Mesodermal cell (in vitro differentiated cells): ENCODE measurements around the gene PTER.

Experiments
- H3K27ac ChIP-seq: 2 replicates; pipeline ENCODE4 v1.7.0; 2013; ENCODE audit warnings: mild to moderate bottlenecking, low read depth, low read length, moderate library complexity; ENCODE audit not compliant: severe bottlenecking
- H3K36me3 ChIP-seq: 2 replicates; pipeline ENCODE4 v1.7.1; 2013; ENCODE audit warnings: mild to moderate bottlenecking, low read length, moderate library complexity; ENCODE audit not compliant: control insufficient read depth, insufficient read depth
- H3K4me1 ChIP-seq: one replicate; pipeline ENCODE4 v1.7.1; 2013; ENCODE audit warnings: mild to moderate bottlenecking, low read length; ENCODE audit not compliant: insufficient read depth, control insufficient read depth, poor library complexity, severe bottlenecking
- H3K4me3 ChIP-seq: 2 replicates; pipeline ENCODE4 v1.7.0; 2013; ENCODE audit warnings: low read length, control low read depth, mild to moderate bottlenecking; ENCODE audit not compliant: insufficient read depth, poor library complexity, severe bottlenecking; ENCODE audit errors: extremely low read depth
- H3K9me3 ChIP-seq: 2 replicates; pipeline ENCODE4 v1.7.1; 2013; ENCODE audit warnings: mild to moderate bottlenecking, low read length, moderate library complexity; ENCODE audit not compliant: control insufficient read depth
- WGBS, 2 experiments: methylation state at CpG; one replicate each; pipeline ENCODE4 v1.1.5; 2013; ENCODE audit warnings: missing lambda C conversion rate in 2 of 2; ENCODE audit not compliant: insufficient coverage in 2 of 2; 5-methylcytosine and 5-hydroxymethylcytosine counted together

Gene PTER

DNA sequence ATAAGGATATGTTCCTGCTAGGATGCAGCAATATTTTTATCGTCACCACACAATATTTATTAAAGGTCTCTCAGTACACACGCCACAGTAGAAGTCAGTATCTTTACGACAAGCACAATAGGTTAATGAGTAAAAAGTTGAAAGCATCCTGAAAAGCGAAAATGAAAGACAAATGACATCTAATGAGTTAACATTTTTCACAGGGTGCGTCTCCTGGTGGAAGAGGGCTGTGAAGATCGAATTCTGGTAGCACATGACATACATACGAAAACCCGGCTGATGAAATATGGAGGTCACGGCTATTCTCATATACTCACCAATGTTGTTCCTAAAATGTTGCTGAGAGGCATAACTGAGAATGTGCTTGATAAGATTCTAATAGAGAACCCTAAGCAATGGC is 74.0 kb downstream of the PTER start:
- 92 to 98% methylated on average over 6 to 8 of the region's 9 CpGs for WGBS, 2 experiments
- Histone ChIP-seq H3K27ac (no peak overlapping the region), H3K9me3 (no peaks in the 10 kb centered on the region), H3K4me3 (no peak overlapping the region), H3K36me3 (no peaks in the 10 kb centered on the region), H3K4me1 (peaks cover 18% of the 10 kb centered on the region)

GRCh38 chr10:16518822-16519221 is 82.0 kb downstream of the PTER start:
- 100% methylated on average over 1 of the region's 4 CpGs; no CpG with 5 or more reads in 1 of the 2 experiments for WGBS, 2 experiments
- no peak overlapping the region for H3K4me3 ChIP-seq
- H3K4me1 ChIP-seq = no peaks in the 10 kb centered on the region
- no peaks in the 10 kb centered on the region for H3K9me3 ChIP-seq
- no peak overlapping the region for H3K27ac ChIP-seq
- H3K36me3 ChIP-seq = no peaks in the 10 kb centered on the region

DNA sequence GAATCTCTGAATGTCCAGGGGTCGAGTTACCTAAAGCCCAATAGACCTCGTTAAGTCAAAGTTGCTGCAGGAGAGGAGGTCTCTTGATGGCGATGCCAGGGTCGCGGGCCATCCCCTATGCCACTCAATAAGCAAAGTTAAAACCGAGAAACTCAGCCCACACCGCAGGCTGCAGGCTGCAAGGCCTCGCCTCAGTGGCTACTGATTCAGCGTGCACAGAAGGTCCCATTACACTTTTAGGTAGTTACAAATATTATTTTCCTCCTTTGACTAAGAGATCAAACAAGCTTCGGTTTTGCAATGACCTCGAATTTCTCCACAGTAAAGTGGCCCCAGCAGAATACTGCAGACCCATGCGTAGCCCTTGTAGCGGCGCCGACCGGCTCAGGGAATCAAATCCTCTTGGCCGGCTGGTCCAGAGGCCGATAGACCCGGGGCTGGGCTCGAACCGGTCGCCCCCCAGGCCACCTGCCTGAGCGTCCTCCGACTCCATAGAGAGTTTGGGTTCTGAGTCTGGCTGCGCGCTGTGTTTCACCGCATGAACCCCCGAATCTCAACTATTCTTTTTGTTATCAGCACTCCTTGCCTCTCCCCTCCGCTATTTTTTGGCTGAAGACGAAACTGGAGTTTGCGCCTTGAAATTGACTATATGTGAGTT is 82.6 kb downstream of the PTER start:
- Histone ChIP-seq H3K9me3 (no peaks in the 10 kb centered on the region), H3K4me3 (no peak overlapping the region), H3K36me3 (no peaks in the 10 kb centered on the region), H3K4me1 (no peaks in the 10 kb centered on the region), H3K27ac (no peak overlapping the region)
- 53 to 65% methylated on average over 29 of the region's 31 CpGs for WGBS, 2 experiments

GRCh38 chr10:16519908-16520861 is 83.4 kb downstream of the PTER start:
- Histone ChIP-seq H3K27ac (no peak overlapping the region), H3K4me3 (peak overlapping the region; percentile 10), H3K4me1 (no peaks in the 10 kb centered on the region), H3K36me3 (no peaks in the 10 kb centered on the region), H3K9me3 (no peaks in the 10 kb centered on the region)
- WGBS, 2 experiments = 4% methylated on average over 78 to 85 of the region's 104 CpGs

- H3K36me3 ChIP-seq = no peaks in the 10 kb centered on the region
- H3K9me3 ChIP-seq = no peaks in the 10 kb centered on the region
- peak overlapping the region; percentile 48 for H3K4me3 ChIP-seq
- H3K4me1 ChIP-seq = no peaks in the 10 kb centered on the region
- 0% methylated on average over 7 to 16 of the region's 39 CpGs for WGBS, 2 experiments
- H3K27ac ChIP-seq = no peak overlapping the region
Measured at GRCh38 chr10:16520900-16521299, 84.1 kb downstream of the PTER start.

- no peaks in the 10 kb centered on the region for H3K4me1 ChIP-seq
- H3K36me3 ChIP-seq = no peaks in the 10 kb centered on the region
- peak within 1 kb of the TSS; percentile 48 for H3K4me3 ChIP-seq
- H3K27ac ChIP-seq = no peak within 1 kb of the TSS
- WGBS, 2 experiments = 0 to 1% methylated on average over 47 to 54 of the region's 68 CpGs
- H3K9me3 ChIP-seq = no peaks in the 10 kb centered on the region
Measured at GRCh38 chr10:16521311-16522016, 84.7 kb downstream of the PTER start, which contains the start of gene C1QL3. C1QL3 (minus strand) TSS chr10:16521879; CDS start chr10:16521065, 814 bp downstream.

DNA sequence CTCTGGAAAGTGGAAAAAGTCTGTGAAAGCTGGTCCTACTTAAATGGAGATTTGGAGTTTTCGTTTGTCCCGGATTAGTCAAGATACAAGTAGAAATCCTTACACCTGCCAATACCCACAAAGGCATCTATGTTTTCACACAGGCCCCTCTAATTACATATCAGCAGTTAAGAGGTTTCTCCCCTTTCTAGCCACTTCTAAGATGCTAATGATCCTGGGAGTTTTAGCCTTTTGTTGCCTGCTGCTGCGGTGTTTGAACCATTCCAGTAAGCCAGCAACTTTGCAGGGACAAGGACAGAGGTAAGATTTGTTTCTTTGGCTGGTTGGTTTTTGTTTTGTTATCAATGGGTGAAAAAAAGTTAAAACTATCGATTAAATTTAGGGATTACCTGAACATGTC is 90.6 kb downstream of the PTER start:
- 8% methylated on average over 2 of the region's 4 CpGs; no CpG with 5 or more reads in 1 of the 2 experiments for WGBS, 2 experiments
- no peaks in the 10 kb centered on the region for H3K9me3 ChIP-seq
- H3K27ac ChIP-seq = no peak overlapping the region

DNA sequence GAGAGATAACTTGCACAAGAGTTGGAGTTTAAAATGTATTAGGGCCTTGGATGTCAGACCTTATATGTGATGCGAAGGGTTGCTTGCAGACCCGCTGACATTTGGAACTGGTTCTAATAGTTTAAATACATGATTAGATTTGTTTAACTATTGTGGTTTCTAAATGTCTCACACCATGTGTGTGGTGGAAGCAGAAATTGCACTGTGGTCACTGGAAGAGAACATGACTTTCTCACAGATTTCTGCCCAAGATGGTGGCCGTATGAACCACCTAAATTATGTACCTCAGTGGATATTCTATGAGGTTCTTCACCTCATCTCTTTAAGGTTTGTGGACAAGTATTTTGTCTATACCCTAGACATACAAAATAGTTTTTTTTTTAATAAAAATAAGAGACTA is 93.0 kb downstream of the PTER start:
- H3K4me1 ChIP-seq = no peaks in the 10 kb centered on the region
- no peaks in the 10 kb centered on the region for H3K36me3 ChIP-seq
- no peaks in the 10 kb centered on the region for H3K9me3 ChIP-seq
- no peak overlapping the region for H3K4me3 ChIP-seq
- H3K27ac ChIP-seq = no peak overlapping the region
- 100% methylated on average over 1 to 2 of the region's 3 CpGs for WGBS, 2 experiments

More for the DNA sequence above, 90.6 kb downstream of the PTER start:
- Histone ChIP-seq H3K4me1 (no peaks in the 10 kb centered on the region), H3K36me3 (no peaks in the 10 kb centered on the region), H3K4me3 (no peak overlapping the region)

GRCh38 chr10:16536155-16536554 is 99.3 kb downstream of the PTER start:
- WGBS, 2 experiments = 92 to 94% methylated on average over 5 of the region's 5 CpGs
- no peaks in the 10 kb centered on the region for H3K9me3 ChIP-seq
- no peak overlapping the region for H3K4me3 ChIP-seq

DNA sequence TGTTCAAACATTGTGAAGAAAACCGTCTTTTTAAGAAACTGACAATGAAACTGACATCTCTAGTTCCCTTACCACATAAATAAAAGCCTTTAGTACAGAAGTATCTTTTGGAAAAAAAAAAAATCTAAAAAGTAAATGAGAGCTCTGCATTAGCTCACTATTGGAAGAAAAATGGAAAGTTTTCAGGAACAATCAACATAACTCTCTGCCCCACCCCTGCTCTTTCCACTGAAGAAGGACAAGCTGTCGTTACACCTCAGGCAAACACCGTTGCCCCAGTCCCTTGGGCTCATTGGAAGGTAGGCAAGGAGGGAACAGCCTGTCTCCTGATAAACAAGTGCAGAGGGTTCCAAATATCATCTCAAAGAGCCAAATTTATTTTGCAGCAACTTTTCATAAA is 107.3 kb downstream of the PTER start:
- 100% methylated on average over 2 of the region's 3 CpGs; no CpG with 5 or more reads in 1 of the 2 experiments for WGBS, 2 experiments
- no peak overlapping the region for H3K27ac ChIP-seq
- no peaks in the 10 kb centered on the region for H3K36me3 ChIP-seq
- H3K4me3 ChIP-seq = no peak overlapping the region
- H3K4me1 ChIP-seq = no peaks in the 10 kb centered on the region
- no peaks in the 10 kb centered on the region for H3K9me3 ChIP-seq

More at GRCh38 chr10:16536155-16536554, 99.3 kb downstream of the PTER start:
- Histone ChIP-seq H3K36me3 (no peaks in the 10 kb centered on the region), H3K4me1 (no peaks in the 10 kb centered on the region), H3K27ac (no peak overlapping the region)
